ENCODE data around the gene COPS7B.

COPS7B gene

GRCh38 chr2:231752061-231752460 lies 34.2 kb upstream of the COPS7B start:
- 80% methylated on average over 1 of the region's 2 CpGs for WGBS

GRCh38 chr2:231761735-231762134 lies 24.5 kb upstream of the COPS7B start:
- no peak overlapping the region for H3K23ac ChIP-seq (ENCODE audit: low read length in 2 of 2)
- no peak overlapping the region for H4K8ac ChIP-seq (ENCODE audit: low read length)
- H3K27ac ChIP-seq (ENCODE audit: low read length, poor library complexity, severe bottlenecking): no peak overlapping the region
- H2AFZ ChIP-seq (ENCODE audit: low read depth, low read length): no peak overlapping the region
- no peak overlapping the region for H2AK5ac ChIP-seq (ENCODE audit: low read length, severe bottlenecking)
- H2BK120ac ChIP-seq (ENCODE audit: low read depth, low read length): no peak overlapping the region
- no peak overlapping the region for H3K4me3 ChIP-seq (ENCODE audit: insufficient read depth in 1 of 2, low read depth in 1 of 2, low read length in 2 of 2)
- H3K79me1 ChIP-seq (replicated peaks; ENCODE audit: low read length, poor library complexity, severe bottlenecking): peaks cover 6% of the 10 kb centered on the region
- no peak overlapping the region for H3K18ac ChIP-seq (ENCODE audit: low read depth in 1 of 2, low read length in 2 of 2)
- no peak overlapping the region for H3K4me2 ChIP-seq (ENCODE audit: low read length, poor library complexity, severe bottlenecking)
- no peak overlapping the region for H3K14ac ChIP-seq (ENCODE audit: low read length in 2 of 2)
- no peak overlapping the region for H3K4ac ChIP-seq (ENCODE audit: low read depth in 1 of 2, low read length in 2 of 2)
- no peaks in the 10 kb centered on the region for H3K36me3 ChIP-seq (ENCODE audit: control insufficient read depth in 1 of 2, insufficient read depth in 2 of 2, low read depth in 1 of 2, low read length in 2 of 2)
- no peak overlapping the region for H3K9ac ChIP-seq (ENCODE audit: low read length)
- no peaks in the 10 kb centered on the region for H3K9me3 ChIP-seq (ENCODE audit: control insufficient read depth, low read length)
- no peak overlapping the region for H2BK12ac ChIP-seq (ENCODE audit: low read length in 2 of 2)
- H2BK5ac ChIP-seq (ENCODE audit: low read depth, low read length, poor library complexity, severe bottlenecking): no peak overlapping the region
- no peak for DNase-seq
- H3K27me3 ChIP-seq (ENCODE audit: control insufficient read depth in 1 of 2, insufficient read depth in 1 of 2, low read length in 2 of 2): no peaks in the 10 kb centered on the region
- H3K4me1 ChIP-seq (ENCODE audit: control insufficient read depth, insufficient read depth, low read depth, low read length): peaks cover 2% of the 10 kb centered on the region
- WGBS: 94% methylated on average over 2 of the region's 2 CpGs
- H2BK15ac ChIP-seq (ENCODE audit: low read depth, poor library complexity, severe bottlenecking): no peak overlapping the region
- H4K91ac ChIP-seq (ENCODE audit: low read length): no peak overlapping the region

More at GRCh38 chr2:231752061-231752460, 34.2 kb upstream of the COPS7B start:
- H3K4me1 ChIP-seq (ENCODE audit: control insufficient read depth, insufficient read depth, low read depth, low read length): no peaks in the 10 kb centered on the region
- no peak overlapping the region for H2BK15ac ChIP-seq (ENCODE audit: low read depth, poor library complexity, severe bottlenecking)
- H3K9ac ChIP-seq (ENCODE audit: low read length): no peak overlapping the region
- H3K36me3 ChIP-seq (ENCODE audit: control insufficient read depth in 1 of 2, insufficient read depth in 2 of 2, low read depth in 1 of 2, low read length in 2 of 2): peaks cover 0 to 2% of the 10 kb centered on the region in 2 experiments
- no peak overlapping the region for H4K8ac ChIP-seq (ENCODE audit: low read length)
- H3K18ac ChIP-seq (ENCODE audit: low read depth in 1 of 2, low read length in 2 of 2): no peak overlapping the region
- no peak overlapping the region for H3K27ac ChIP-seq (ENCODE audit: low read length, poor library complexity, severe bottlenecking)
- H3K14ac ChIP-seq (ENCODE audit: low read length in 2 of 2): no peak overlapping the region
- H3K4me3 ChIP-seq (ENCODE audit: insufficient read depth in 1 of 2, low read depth in 1 of 2, low read length in 2 of 2): no peak overlapping the region
- H2BK12ac ChIP-seq (ENCODE audit: low read length in 2 of 2): no peak overlapping the region
- H3K9me3 ChIP-seq (ENCODE audit: control insufficient read depth, low read length): no peaks in the 10 kb centered on the region
- no peaks in the 10 kb centered on the region for H3K27me3 ChIP-seq (ENCODE audit: control insufficient read depth in 1 of 2, insufficient read depth in 1 of 2, low read length in 2 of 2)
- no peaks in the 10 kb centered on the region for H3K79me1 ChIP-seq (replicated peaks; ENCODE audit: low read length, poor library complexity, severe bottlenecking)
- no peak overlapping the region for H2AFZ ChIP-seq (ENCODE audit: low read depth, low read length)
- DNase-seq: no peak
- no peak overlapping the region for H3K23ac ChIP-seq (ENCODE audit: low read length in 2 of 2)
- no peak overlapping the region for H2AK5ac ChIP-seq (ENCODE audit: low read length, severe bottlenecking)
- no peak overlapping the region for H4K91ac ChIP-seq (ENCODE audit: low read length)
- H2BK120ac ChIP-seq (ENCODE audit: low read depth, low read length): no peak overlapping the region
- H3K4me2 ChIP-seq (ENCODE audit: low read length, poor library complexity, severe bottlenecking): no peak overlapping the region
- H3K4ac ChIP-seq (ENCODE audit: low read depth in 1 of 2, low read length in 2 of 2): no peak overlapping the region
- no peak overlapping the region for H2BK5ac ChIP-seq (ENCODE audit: low read depth, low read length, poor library complexity, severe bottlenecking)

GRCh38 chr2:231764124-231764523 lies 22.1 kb upstream of the COPS7B start:
- no peaks in the 10 kb centered on the region for H3K27me3 ChIP-seq (ENCODE audit: control insufficient read depth in 1 of 2, insufficient read depth in 1 of 2, low read length in 2 of 2)
- H3K4ac ChIP-seq (ENCODE audit: low read depth in 1 of 2, low read length in 2 of 2): no peak overlapping the region
- DNase-seq: no peak
- no peak overlapping the region for H3K4me3 ChIP-seq (ENCODE audit: insufficient read depth in 1 of 2, low read depth in 1 of 2, low read length in 2 of 2)
- no peak overlapping the region for H3K23ac ChIP-seq (ENCODE audit: low read length in 2 of 2)
- no peak overlapping the region for H4K8ac ChIP-seq (ENCODE audit: low read length)
- H3K14ac ChIP-seq (ENCODE audit: low read length in 2 of 2): no peak overlapping the region
- H2BK15ac ChIP-seq (ENCODE audit: low read depth, poor library complexity, severe bottlenecking): no peak overlapping the region
- H3K9ac ChIP-seq (ENCODE audit: low read length): no peak overlapping the region
- H2BK5ac ChIP-seq (ENCODE audit: low read depth, low read length, poor library complexity, severe bottlenecking): no peak overlapping the region
- H3K4me1 ChIP-seq (ENCODE audit: control insufficient read depth, insufficient read depth, low read depth, low read length): peaks cover 12% of the 10 kb centered on the region
- H3K79me1 ChIP-seq (replicated peaks; ENCODE audit: low read length, poor library complexity, severe bottlenecking): peaks cover 4% of the 10 kb centered on the region
- H3K18ac ChIP-seq (ENCODE audit: low read depth in 1 of 2, low read length in 2 of 2): no peak overlapping the region
- peak overlapping the region; percentile 69 for H3K27ac ChIP-seq (ENCODE audit: low read length, poor library complexity, severe bottlenecking)
- H3K9me3 ChIP-seq (ENCODE audit: control insufficient read depth, low read length): no peaks in the 10 kb centered on the region
- H3K4me2 ChIP-seq (ENCODE audit: low read length, poor library complexity, severe bottlenecking): no peak overlapping the region
- no peak overlapping the region for H2BK120ac ChIP-seq (ENCODE audit: low read depth, low read length)
- H3K36me3 ChIP-seq (ENCODE audit: control insufficient read depth in 1 of 2, insufficient read depth in 2 of 2, low read depth in 1 of 2, low read length in 2 of 2): no peaks in the 10 kb centered on the region
- H2AFZ ChIP-seq (ENCODE audit: low read depth, low read length): no peak overlapping the region
- peak overlapping the region; percentile 83 for H2AK5ac ChIP-seq (ENCODE audit: low read length, severe bottlenecking)
- no peak overlapping the region for H4K91ac ChIP-seq (ENCODE audit: low read length)
- no peak overlapping the region for H2BK12ac ChIP-seq (ENCODE audit: low read length in 2 of 2)

GRCh38 chr2:231764760-231765159 lies 21.5 kb upstream of the COPS7B start:
- Histone ChIP-seq H3K4me3 (ENCODE audit: insufficient read depth in 1 of 2, low read depth in 1 of 2, low read length in 2 of 2) (no peak overlapping the region), H2BK5ac (ENCODE audit: low read depth, low read length, poor library complexity, severe bottlenecking) (no peak overlapping the region), H3K27me3 (ENCODE audit: control insufficient read depth in 1 of 2, insufficient read depth in 1 of 2, low read length in 2 of 2) (no peaks in the 10 kb centered on the region), H3K18ac (ENCODE audit: low read depth in 1 of 2, low read length in 2 of 2) (no peak overlapping the region), H2AFZ (ENCODE audit: low read depth, low read length) (no peak overlapping the region), H2BK120ac (ENCODE audit: low read depth, low read length) (no peak overlapping the region), H3K79me1 (replicated peaks; ENCODE audit: low read length, poor library complexity, severe bottlenecking) (peaks cover 3% of the 10 kb centered on the region), H3K23ac (ENCODE audit: low read length in 2 of 2) (no peak overlapping the region), H3K9ac (ENCODE audit: low read length) (no peak overlapping the region), H3K36me3 (ENCODE audit: control insufficient read depth in 1 of 2, insufficient read depth in 2 of 2, low read depth in 1 of 2, low read length in 2 of 2) (no peaks in the 10 kb centered on the region), H3K4ac (ENCODE audit: low read depth in 1 of 2, low read length in 2 of 2) (no peak overlapping the region), H2AK5ac (ENCODE audit: low read length, severe bottlenecking) (no peak overlapping the region), H3K9me3 (ENCODE audit: control insufficient read depth, low read length) (no peaks in the 10 kb centered on the region), H3K4me1 (ENCODE audit: control insufficient read depth, insufficient read depth, low read depth, low read length) (peaks cover 12% of the 10 kb centered on the region), H4K8ac (ENCODE audit: low read length) (no peak overlapping the region), H3K27ac (ENCODE audit: low read length, poor library complexity, severe bottlenecking) (peak overlapping the region; percentile 74), H4K91ac (ENCODE audit: low read length) (no peak overlapping the region), H3K4me2 (ENCODE audit: low read length, poor library complexity, severe bottlenecking) (no peak overlapping the region), H3K14ac (ENCODE audit: low read length in 2 of 2) (no peak overlapping the region), H2BK15ac (ENCODE audit: low read depth, poor library complexity, severe bottlenecking) (no peak overlapping the region), H2BK12ac (ENCODE audit: low read length in 2 of 2) (no peak overlapping the region)
- no peak for DNase-seq
- WGBS: 92% methylated on average over 4 of the region's 4 CpGs
